Tibial nerve (tissue), 4 donors: ENCODE results near the gene TCEA3. TPM values are rescaled to one million over a fixed set of nuclear protein-coding genes. Genes with fewer than 3 reads are reported as not detected.
A peak's percentile ranks its signal among the peaks of the same experiment; 100 is the strongest.

ENCODE experiments used
- DNase-seq, 2 donors: peaks; one replicate each; pipeline ENCODE4 v3.0.0-alpha.2; 2019; ENCODE audit warnings: low spot score in 2 of 2
- H3K27ac ChIP-seq, 4 donors: fragments of 200-600 bp; sonication (generic) in 3 of 4; one replicate each; pipeline ENCODE4 v1.5.1; 2017 to 2019; ENCODE audit warnings: mild to moderate bottlenecking in 1 of 4
- H3K27me3 ChIP-seq, 2 donors: fragments of 200-600 bp; sonication (generic) in 1 of 2; one replicate each; pipeline versions ENCODE4 v1.5.1 to v1.6.0; 2017 to 2019
- H3K36me3 ChIP-seq, 3 donors: fragments of 200-600 bp; sonication (generic); one replicate each; pipeline ENCODE4 v1.5.1; 2018 to 2019
- H3K4me1 ChIP-seq, 4 donors: fragments of 200-600 bp; sonication (generic) in 3 of 4; one replicate each; pipeline ENCODE4 v1.5.1; 2017 to 2019
- H3K4me3 ChIP-seq, 4 donors: fragments of 200-600 bp; sonication (generic) in 3 of 4; one replicate each; pipeline ENCODE4 v1.5.1; 2017 to 2019; ENCODE audit warnings: mild to moderate bottlenecking in 1 of 4, moderate library complexity in 1 of 4
- H3K9me3 ChIP-seq, 4 donors: fragments of 200-600 bp; sonication (generic) in 3 of 4; one replicate each; pipeline ENCODE4 v1.5.1; 2017 to 2019
- EP300 ChIP-seq, 2 donors: sonication (generic); formaldehyde crosslinking; IDR thresholded peaks; one replicate each; pipeline ENCODE4 v1.6.1; 2017; ENCODE audit warnings: antibody characterized with exemption in 2 of 2, mild to moderate bottlenecking in 1 of 2
- POLR2A ChIP-seq, 2 donors: fragments of 450-650 bp; IDR thresholded peaks; one replicate each; pipeline ENCODE4 v1.6.1; 2017; ENCODE audit warnings: antibody characterized with exemption in 2 of 2, mild to moderate bottlenecking in 2 of 2, moderate library complexity in 2 of 2
- WGBS, 2 donors: methylation state at CpG; one replicate each; pipeline ENCODE4 v1.1.5; 2018; 5-methylcytosine and 5-hydroxymethylcytosine counted together
- total RNA-seq, 4 donors: library from RNA; depleted of rRNA; stranded (reverse); fragments of >200 nt; gene quantifications; one replicate each; pipeline ENCODE4 v1.1.0, GENCODE V29; 2016
- TF ChIP-seq, protein P1 (sequence below), 5 experiments: fragments of 200-600 bp in 3 of 5; fragments of 450-650 bp in 2 of 5; sonication (generic) in 3 of 5; IDR thresholded peaks; one replicate each; pipeline ENCODE4 v1.5.1; 2016 to 2019; ENCODE audit warnings: antibody characterized with exemption in 5 of 5, mild to moderate bottlenecking in 3 of 5, moderate library complexity in 2 of 5

The TCEA3 gene
- total RNA-seq, 4 donors from 2014 or later = 21.0 to 48.5 (median 38.8) TPM

DNA sequence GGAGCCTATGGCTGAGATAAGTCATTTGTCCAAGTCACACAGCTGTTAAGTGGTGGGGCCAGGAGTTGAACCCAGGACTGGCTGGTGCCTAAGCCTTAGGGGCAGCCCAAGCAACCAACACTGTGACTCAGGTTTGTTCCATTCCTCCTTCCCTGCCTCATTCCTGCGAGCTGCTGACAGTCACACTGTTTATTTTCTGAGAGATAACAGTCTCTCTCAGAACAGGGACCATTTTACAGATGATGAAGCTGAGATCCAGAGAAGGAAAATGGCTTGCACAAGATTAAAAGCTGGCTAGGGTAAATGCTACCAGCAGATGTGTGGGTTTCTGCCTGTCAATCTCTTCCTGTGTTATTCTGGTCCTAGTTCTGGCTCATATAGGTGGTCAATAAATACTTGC, 24.3 kb upstream of the TCEA3 start:
- H3K4me3 ChIP-seq = no peak overlapping the region
- WGBS, 2 donors = 82 to 83% methylated on average over 1 of the region's 1 CpG
- DNase-seq = no peak
- peaks cover 0 to 46% (median 0%) of the 10 kb centered on the region in 4 donors for H3K4me1 ChIP-seq
- H3K36me3 ChIP-seq = peaks cover 0 to 24% (median 0%) of the 10 kb centered on the region in 3 donors
- no peaks in the 10 kb centered on the region for H3K27me3 ChIP-seq
- no peak for TF ChIP-seq POLR2A (IDR thresholded peaks at IDR 0.05)
- no peak for TF ChIP-seq EP300 (IDR thresholded peaks at IDR 0.05)
- TF ChIP-seq, protein P1, sequence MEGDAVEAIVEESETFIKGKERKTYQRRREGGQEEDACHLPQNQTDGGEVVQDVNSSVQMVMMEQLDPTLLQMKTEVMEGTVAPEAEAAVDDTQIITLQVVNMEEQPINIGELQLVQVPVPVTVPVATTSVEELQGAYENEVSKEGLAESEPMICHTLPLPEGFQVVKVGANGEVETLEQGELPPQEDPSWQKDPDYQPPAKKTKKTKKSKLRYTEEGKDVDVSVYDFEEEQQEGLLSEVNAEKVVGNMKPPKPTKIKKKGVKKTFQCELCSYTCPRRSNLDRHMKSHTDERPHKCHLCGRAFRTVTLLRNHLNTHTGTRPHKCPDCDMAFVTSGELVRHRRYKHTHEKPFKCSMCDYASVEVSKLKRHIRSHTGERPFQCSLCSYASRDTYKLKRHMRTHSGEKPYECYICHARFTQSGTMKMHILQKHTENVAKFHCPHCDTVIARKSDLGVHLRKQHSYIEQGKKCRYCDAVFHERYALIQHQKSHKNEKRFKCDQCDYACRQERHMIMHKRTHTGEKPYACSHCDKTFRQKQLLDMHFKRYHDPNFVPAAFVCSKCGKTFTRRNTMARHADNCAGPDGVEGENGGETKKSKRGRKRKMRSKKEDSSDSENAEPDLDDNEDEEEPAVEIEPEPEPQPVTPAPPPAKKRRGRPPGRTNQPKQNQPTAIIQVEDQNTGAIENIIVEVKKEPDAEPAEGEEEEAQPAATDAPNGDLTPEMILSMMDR (IDR thresholded peaks at IDR 0.05) = no peak
- peak overlapping the region in 1 of 4 donors; percentile 61 for H3K27ac ChIP-seq
- no peaks in the 10 kb centered on the region for H3K9me3 ChIP-seq

DNA sequence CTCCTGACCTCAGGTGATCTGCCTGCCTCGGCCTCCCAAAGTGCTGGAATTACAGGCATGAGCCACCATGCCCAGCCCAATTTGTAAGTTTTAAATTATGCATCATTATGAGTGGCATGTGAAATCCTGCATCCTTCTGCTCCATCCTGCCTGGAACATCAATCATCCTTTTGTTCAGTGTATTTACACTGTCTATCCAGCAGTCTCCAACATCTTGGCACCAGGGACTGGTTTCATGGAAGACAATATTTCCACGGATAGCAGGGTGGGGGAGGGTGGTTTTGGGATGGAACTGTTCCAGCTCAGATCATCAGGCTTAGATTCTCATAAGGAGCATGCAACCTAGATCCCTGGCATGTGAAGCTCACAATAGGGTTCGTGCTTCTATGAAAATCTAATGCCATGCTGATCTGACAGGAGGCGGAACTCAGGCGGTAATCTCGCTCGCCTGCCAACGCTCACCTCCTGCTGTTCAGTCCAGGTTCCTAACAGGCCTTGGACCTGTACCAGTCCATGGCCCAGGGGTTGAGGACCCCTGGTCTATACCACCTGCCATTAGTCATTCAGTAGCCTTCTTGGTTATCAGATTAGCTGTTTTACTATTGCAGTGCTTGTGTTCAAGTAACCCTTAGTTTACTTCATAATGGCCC, 22.2 kb upstream of the TCEA3 start:
- Histone ChIP-seq H3K27ac (no peak overlapping the region), H3K4me1 (peaks cover 0 to 48% (median 0%) of the 10 kb centered on the region in 4 donors), H3K4me3 (no peak overlapping the region), H3K36me3 (peaks cover 0 to 27% (median 0%) of the 10 kb centered on the region in 3 donors), H3K27me3 (no peaks in the 10 kb centered on the region), H3K9me3 (no peaks in the 10 kb centered on the region)
- DNase-seq = no peak
- TF ChIP-seq EP300 (IDR thresholded peaks at IDR 0.05) (no peak), POLR2A (IDR thresholded peaks at IDR 0.05) (no peak)
- TF ChIP-seq, protein P1 (IDR thresholded peaks at IDR 0.05) = no peak
- WGBS, 2 donors = 77 to 83% methylated on average over 8 of the region's 8 CpGs

DNA sequence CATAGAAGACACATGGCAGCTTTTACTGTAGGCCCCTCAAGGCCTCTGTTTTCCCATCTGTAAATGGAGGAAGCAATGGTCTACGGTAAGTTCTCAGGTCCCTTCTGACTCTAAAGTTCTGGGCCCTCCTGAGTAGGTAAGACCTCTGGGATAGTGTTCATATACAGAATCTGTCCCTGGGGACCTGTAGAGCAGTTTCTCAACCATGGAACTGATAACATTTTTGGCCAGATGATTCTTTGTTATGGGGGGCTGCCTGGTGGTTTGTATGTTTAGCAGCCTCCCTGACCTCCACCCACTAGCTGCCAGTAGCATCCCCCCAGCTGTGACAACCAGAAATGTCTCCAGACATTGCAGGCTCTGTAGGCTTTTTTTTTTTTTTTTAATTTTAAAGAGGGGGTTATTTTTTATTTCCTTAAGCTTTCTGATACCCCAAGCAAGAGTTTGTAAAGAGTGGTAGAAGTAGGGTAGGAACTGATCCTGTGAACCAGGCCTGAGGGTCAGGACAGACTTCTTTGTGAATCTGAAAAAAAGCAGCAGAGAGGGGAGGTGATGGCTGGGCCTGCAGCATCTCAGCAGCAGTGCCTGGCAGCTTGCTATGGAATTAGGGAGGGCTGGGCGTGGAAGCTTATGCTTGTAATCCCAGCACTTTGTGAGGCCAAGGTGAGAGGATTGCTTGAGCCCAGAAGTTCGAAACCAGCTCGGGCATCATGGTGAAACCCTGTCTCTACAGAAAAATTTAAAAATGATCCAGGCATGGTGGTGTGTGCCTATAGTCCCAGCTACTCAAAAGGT, 20.2 kb upstream of the TCEA3 start:
- TF ChIP-seq, protein P1 (IDR thresholded peaks at IDR 0.05) = no peak
- no peak for TF ChIP-seq EP300 (IDR thresholded peaks at IDR 0.05)
- no peak for TF ChIP-seq POLR2A (IDR thresholded peaks at IDR 0.05)
- no peak for DNase-seq
- H3K9me3 ChIP-seq = no peaks in the 10 kb centered on the region
- peaks cover 0 to 39% (median 0%) of the 10 kb centered on the region in 4 donors for H3K4me1 ChIP-seq
- H3K4me3 ChIP-seq = peak overlapping the region in 1 of 4 donors; percentile 27
- 78 to 86% methylated on average over 4 of the region's 4 CpGs for WGBS, 2 donors
- H3K27me3 ChIP-seq = no peaks in the 10 kb centered on the region
- peak overlapping the region; percentile 30 to 78 (median 42) for H3K27ac ChIP-seq
- H3K36me3 ChIP-seq = peaks cover 0 to 43% (median 0%) of the 10 kb centered on the region in 3 donors

DNA sequence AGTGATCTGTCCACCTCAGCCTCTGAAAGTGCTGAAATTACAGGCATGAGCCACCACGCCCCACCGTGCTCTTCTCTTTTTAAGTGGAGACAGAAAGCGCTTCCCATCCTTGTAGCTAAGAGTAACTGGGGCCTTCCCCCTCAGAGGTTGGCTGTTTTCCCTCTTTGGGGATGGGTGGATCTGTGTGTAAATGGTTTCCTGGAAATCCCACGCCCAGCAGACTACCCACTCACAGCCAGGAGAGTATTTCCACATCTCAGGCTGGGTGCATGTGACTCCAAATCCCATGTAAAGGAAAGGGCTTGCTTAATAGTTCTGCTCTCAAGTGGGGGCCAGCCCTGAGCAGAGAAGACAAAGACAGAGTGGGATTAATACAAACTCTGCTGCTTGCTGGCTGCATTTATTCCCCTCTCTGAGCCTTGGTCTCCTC, 19.6 kb upstream of the TCEA3 start:
- 59 to 70% methylated on average over 4 of the region's 4 CpGs for WGBS, 2 donors
- Histone ChIP-seq H3K4me3 (peak overlapping the region in 1 of 4 donors; percentile 27), H3K36me3 (peaks cover 0 to 43% (median 0%) of the 10 kb centered on the region in 3 donors), H3K27ac (peak overlapping the region; percentile 30 to 78 (median 42)), H3K9me3 (no peaks in the 10 kb centered on the region), H3K27me3 (no peaks in the 10 kb centered on the region), H3K4me1 (peaks cover 0 to 35% (median 0%) of the 10 kb centered on the region in 4 donors)
- peak; percentile 63 to 96 for TF ChIP-seq EP300 (IDR thresholded peaks at IDR 0.05)
- no peak for TF ChIP-seq POLR2A (IDR thresholded peaks at IDR 0.05)
- peak; percentile 74 to 93 for DNase-seq

DNA sequence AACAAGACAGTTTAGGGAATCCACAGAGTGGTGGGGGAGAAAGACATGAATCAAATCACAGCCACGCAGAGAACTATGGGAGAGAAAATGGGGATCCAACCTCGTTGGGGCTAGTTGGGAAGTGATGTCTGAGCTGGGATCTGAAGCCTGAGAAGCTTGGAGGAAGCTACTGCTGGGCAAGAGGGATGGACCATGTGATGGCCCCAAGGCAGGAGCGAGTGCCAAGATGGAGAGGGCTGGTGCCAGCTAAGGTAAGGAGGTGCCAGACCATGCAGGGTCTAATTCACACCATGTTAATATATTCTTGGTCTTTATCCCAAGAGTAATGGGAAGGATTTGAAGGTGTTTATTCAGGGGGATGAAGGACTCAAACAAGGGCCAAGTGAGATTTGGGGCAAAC, 18.2 kb upstream of the TCEA3 start:
- Histone ChIP-seq H3K36me3 (peaks cover 0 to 55% (median 0%) of the 10 kb centered on the region in 3 donors), H3K27me3 (no peaks in the 10 kb centered on the region), H3K9me3 (no peaks in the 10 kb centered on the region), H3K27ac (peak overlapping the region in 1 of 4 donors; percentile 78), H3K4me3 (no peak overlapping the region), H3K4me1 (peaks cover 0 to 35% (median 0%) of the 10 kb centered on the region in 4 donors)
- no peak for DNase-seq
- WGBS, 2 donors = 83 to 84% methylated on average over 3 of the region's 3 CpGs
- TF ChIP-seq, protein P1 (IDR thresholded peaks at IDR 0.05) = no peak
- TF ChIP-seq POLR2A (IDR thresholded peaks at IDR 0.05) (no peak), EP300 (IDR thresholded peaks at IDR 0.05) (no peak)
